ENCODE data around the gene OLR1. TPM values are rescaled to one million over a fixed set of nuclear protein-coding genes. Genes with fewer than 3 reads are reported as not detected.
A peak's percentile ranks its signal among the peaks of the same experiment; 100 is the strongest.

OLR1 gene
- total and polyA plus RNA-seq, 2 of the 4 experiments (the other 2 are of a cell fraction): 3.2 to 4.1 TPM

- H3K4me3 ChIP-seq (ENCODE audit: insufficient read depth, low read depth, low read length): no peak overlapping the region
- CTCF ChIA-PET: interaction anchor here (0.7 to 1.5 kb wide), 3 partner anchors 9 to 117 kb away, joined by 3 read pairs; no protein-coding TSS in a partner anchor
- H3K36me3 ChIP-seq (ENCODE audit: control insufficient read depth, insufficient read depth, low read length): no peaks in the 10 kb centered on the region
Measured at GRCh38 chr12:10184261-10184843, 12.4 kb upstream of the OLR1 start.

More at GRCh38 chr12:10184261-10184843, 12.4 kb upstream of the OLR1 start:
- no peaks in the 10 kb centered on the region for H3K9me3 ChIP-seq (ENCODE audit: control insufficient read depth, insufficient read depth, low read length)
- peak overlapping the region; percentile 91 for H2BK5ac ChIP-seq (ENCODE audit: low read depth, low read length, poor library complexity, severe bottlenecking)
- peak overlapping the region; percentile 85 for H3K4ac ChIP-seq (ENCODE audit: low read depth, low read length)
- POLR2A ChIA-PET (ENCODE audit: unreplicated experiment): interaction anchor here (0.6 kb wide), 1 partner anchor 244 kb away, joined by 3 read pairs; no protein-coding TSS in a partner anchor
- dilution Hi-C loops (cut with HindIII; ENCODE audit: low sequenced_read_pairs, unreplicated experiment): no loop called here
- H2AK9ac ChIP-seq (replicated peaks; ENCODE audit: low read depth, low read length, poor library complexity): peak overlapping the region; percentile 1
- peak overlapping the region; percentile 92 for H4K91ac ChIP-seq (ENCODE audit: insufficient read depth, low read depth, low read length)
- TF ChIP-seq FOS (IDR thresholded peaks at IDR 0.05; ENCODE audit: low read depth, low read length): peak; percentile 61
- TF ChIP-seq MAFK (IDR thresholded peaks at IDR 0.05; ENCODE audit: low read depth, low read length): no peak
- no peak for TF ChIP-seq RAD21 (IDR thresholded peaks at IDR 0.05; ENCODE audit: low read length)
- TF ChIP-seq RCOR1 (IDR thresholded peaks at IDR 0.05; ENCODE audit: insufficient replicate concordance, low read length): no peak
- TF ChIP-seq CEBPB (IDR thresholded peaks at IDR 0.05; ENCODE audit: low read depth, low read length): peak; percentile 98
- TF ChIP-seq BHLHE40 (IDR thresholded peaks at IDR 0.05; ENCODE audit: low read depth, low read length): peak; percentile 40
- TF ChIP-seq CTCF (conservative IDR thresholded peaks at IDR 0.05; ENCODE audit: low read depth, low read length): no peak
- TF ChIP-seq POLR2A (IDR thresholded peaks at IDR 0.05; ENCODE audit: low read depth, low read length): peak; percentile 42; the same call in 1 of the 2 replicates
- DNase-seq (peak; percentile 95), ATAC-seq (ENCODE audit: low read depth) (peak; percentile 75)
- WGBS, 2 experiments (ENCODE audit: extremely low coverage in 2 of 2, insufficient read length in 1 of 2): no CpG with 5 or more reads among the region's 7 CpGs
- H3K79me1 ChIP-seq (ENCODE audit: low read depth in 1 of 2, low read length in 2 of 2): 0 out of 4 replicates have a peak, but pooled peaks cover 0 to 4% of the 10 kb centered on the region in 2 experiments
- peaks cover 8% of the 10 kb centered on the region for H3K9me1 ChIP-seq (ENCODE audit: insufficient read depth, low read length)
- H2AFZ ChIP-seq (replicated peaks; ENCODE audit: low read length, poor library complexity): peak overlapping the region; percentile 48
- H4K20me1 ChIP-seq (ENCODE audit: insufficient read depth, low read length): no peaks in the 10 kb centered on the region
- peaks cover 23% of the 10 kb centered on the region for H3K4me1 ChIP-seq (ENCODE audit: control insufficient read depth, insufficient read depth, low read length)
- H3K9ac ChIP-seq (ENCODE audit: low read depth, low read length): peak overlapping the region; percentile 56
- peak overlapping the region; percentile 69 for H3K56ac ChIP-seq (ENCODE audit: extremely low read depth, insufficient read depth, low read length)
- no TSS peak for BruUV-seq (replicated peaks)
- in situ Hi-C loops (cut with MboI; ENCODE audit: low sequenced_read_pairs): no loop called here
- H3K4me2 ChIP-seq (ENCODE audit: low read depth, low read length): peak overlapping the region; percentile 84
- H2BK15ac ChIP-seq (ENCODE audit: low read depth, low read length): peak overlapping the region; percentile 56; the same call in 2 of the 3 replicates
- peak overlapping the region; percentile 91 for H2AK5ac ChIP-seq (ENCODE audit: low read depth, low read length)
- peak overlapping the region; percentile 75 for H3K14ac ChIP-seq (replicated peaks; ENCODE audit: low read depth, low read length)
- peak overlapping the region; percentile 95 for H4K5ac ChIP-seq (ENCODE audit: low read depth, low read length)
- no peaks in the 10 kb centered on the region for H3K27me3 ChIP-seq (ENCODE audit: control insufficient read depth, insufficient read depth, low read length)
- peak overlapping the region; percentile 94 for H3K18ac ChIP-seq (ENCODE audit: low read depth, low read length)
- H3K23ac ChIP-seq (ENCODE audit: low read depth, low read length): peak overlapping the region; percentile 74
- H2BK120ac ChIP-seq (ENCODE audit: low read depth, low read length): peak overlapping the region; percentile 90
- peak overlapping the region; percentile 49 to 88 for H4K8ac ChIP-seq (ENCODE audit: low read depth in 2 of 2, low read length in 2 of 2)
- intact Hi-C loops (cut with micrococcal nuclease): loop anchor here (1.0 kb wide), 2 partner anchors 15 to 28 kb away; partner anchors contain the start of gene GABARAPL1
- peak overlapping the region; percentile 94 for H2BK20ac ChIP-seq (ENCODE audit: low read depth, low read length)
- H3K27ac ChIP-seq (ENCODE audit: insufficient read depth, low read length): peak overlapping the region; percentile 82

Measured in IMR-90 (cell line).